Neural crest cell (in vitro differentiated cells): ENCODE data around the gene LPCAT2. TPM values are rescaled to one million over a fixed set of nuclear protein-coding genes. Genes with fewer than 3 reads are reported as not detected.
A peak's percentile ranks its signal among the peaks of the same experiment; 100 is the strongest.

Experiments
- DNase-seq: peaks from one replicate; pipeline ENCODE4 v3.0.0; 2021; ENCODE audit warnings: low read depth, mixed read lengths, low spot score
- H3K27ac Mint-ChIP-seq: one replicate; pipeline ENCODE4 v1.8.0; 2021; ENCODE audit warnings: mild to moderate bottlenecking, mixed read lengths; ENCODE audit not compliant: unreplicated experiment
- H3K27me3 Mint-ChIP-seq: 2 replicates; pipeline ENCODE4 v1.8.0; 2021; ENCODE audit warnings: low read depth, mild to moderate bottlenecking, mixed read lengths
- H3K36me3 Mint-ChIP-seq: 2 replicates; pipeline ENCODE4 v1.8.0; 2021; ENCODE audit warnings: low read depth, mild to moderate bottlenecking, mixed read lengths
- H3K4me1 Mint-ChIP-seq: 2 replicates; pipeline ENCODE4 v1.8.0; 2021; ENCODE audit warnings: mixed read lengths
- H3K4me3 Mint-ChIP-seq: one replicate; pipeline ENCODE4 v1.8.0; 2021; ENCODE audit warnings: mild to moderate bottlenecking, mixed read lengths
- H3K9me3 Mint-ChIP-seq: 2 replicates; pipeline ENCODE4 v1.8.0; 2021; ENCODE audit warnings: mixed read lengths
- CTCF ChIP-seq: fragments of 200-600 bp; sonication (generic); conservative IDR thresholded peaks from 2 replicates; pipeline ENCODE4 v1.5.0; 2021; ENCODE audit warnings: antibody characterized with exemption, mild to moderate bottlenecking
- total RNA-seq: library from RNA; stranded (reverse); gene quantifications from 2 replicates; pipeline ENCODE4 v1.2.1, GENCODE V29; 2021

The LPCAT2 gene
- total RNA-seq, 1 donor from 2014 or later, result 7.2 TPM

- no peak for TF ChIP-seq CTCF
- H3K4me3 Mint-ChIP-seq, result peak within 1 kb of the TSS; percentile 98
- H3K9me3 Mint-ChIP-seq, result no peaks in the 10 kb centered on the region
- peaks cover 10% of the 10 kb centered on the region for H3K36me3 Mint-ChIP-seq
- peak; percentile 62 for DNase-seq
- peaks cover 25% of the 10 kb centered on the region for H3K4me1 Mint-ChIP-seq
- peaks cover 12% of the 10 kb centered on the region for H3K27me3 Mint-ChIP-seq
- H3K27ac Mint-ChIP-seq, result peak within 1 kb of the TSS; percentile 94
These were observed 29.9 kb upstream of the LPCAT2 start, which contains the start of gene MMP2 for GRCh38 chr16:55478827-55479429. Gene MMP2, plus strand, starts transcription at chr16:55479198. Its CDS starts 282 bp downstream, at chr16:55479480.

GRCh38 chr16:55479430-55480140, 29.3 kb upstream of the LPCAT2 start:
- DNase-seq, result peak; percentile 34

GRCh38 chr16:55480228-55480655, 28.6 kb upstream of the LPCAT2 start:
- H3K27ac Mint-ChIP-seq, result peak overlapping the region; percentile 94
- peaks cover 25% of the 10 kb centered on the region for H3K4me1 Mint-ChIP-seq
- H3K9me3 Mint-ChIP-seq, result peaks cover 4% of the 10 kb centered on the region
- DNase-seq, result peak; percentile 29
- peaks cover 19% of the 10 kb centered on the region for H3K36me3 Mint-ChIP-seq
- TF ChIP-seq CTCF, result no peak
- peaks cover 12% of the 10 kb centered on the region for H3K27me3 Mint-ChIP-seq
- peak overlapping the region; percentile 98 for H3K4me3 Mint-ChIP-seq

More at GRCh38 chr16:55479430-55480140, 29.3 kb upstream of the LPCAT2 start:
- H3K4me1 Mint-ChIP-seq, result peaks cover 25% of the 10 kb centered on the region
- peak overlapping the region; percentile 94 for H3K27ac Mint-ChIP-seq
- peaks cover under 1% of the 10 kb centered on the region for H3K9me3 Mint-ChIP-seq
- H3K4me3 Mint-ChIP-seq, result peak overlapping the region; percentile 98
- H3K36me3 Mint-ChIP-seq, result peaks cover 14% of the 10 kb centered on the region
- TF ChIP-seq CTCF, result no peak
- peaks cover 12% of the 10 kb centered on the region for H3K27me3 Mint-ChIP-seq

DNA sequence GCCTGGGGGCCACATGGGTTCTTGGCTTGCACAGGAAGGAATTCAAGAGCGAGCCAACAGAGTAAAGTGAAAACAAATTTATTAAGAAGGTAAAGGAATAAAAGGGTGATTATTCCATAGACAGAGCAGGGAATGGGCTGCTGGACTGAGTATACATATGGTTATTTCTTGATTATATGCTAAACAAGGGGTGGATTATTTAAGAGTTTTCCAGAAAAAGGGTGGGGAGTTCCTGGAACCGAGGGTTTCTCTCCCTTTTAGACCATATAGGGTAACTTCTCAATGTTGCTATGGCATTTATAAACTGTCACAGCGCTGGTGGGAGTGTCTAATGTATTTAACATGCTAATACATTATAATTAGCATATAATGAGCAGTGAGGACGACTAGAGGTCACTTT, 27.8 kb upstream of the LPCAT2 start:
- Mint-ChIP-seq H3K36me3 (peaks cover 23% of the 10 kb centered on the region), H3K4me3 (peak overlapping the region; percentile 98), H3K9me3 (peaks cover 4% of the 10 kb centered on the region), H3K4me1 (peaks cover 25% of the 10 kb centered on the region), H3K27ac (no peak overlapping the region), H3K27me3 (peaks cover 12% of the 10 kb centered on the region)
- no peak for TF ChIP-seq CTCF
- DNase-seq, result no peak

GRCh38 chr16:55482056-55482455, 26.8 kb upstream of the LPCAT2 start:
- no peak for TF ChIP-seq CTCF
- no peak overlapping the region for H3K27ac Mint-ChIP-seq
- peaks cover 12% of the 10 kb centered on the region for H3K27me3 Mint-ChIP-seq
- H3K36me3 Mint-ChIP-seq, result peaks cover 24% of the 10 kb centered on the region
- H3K4me3 Mint-ChIP-seq, result peak overlapping the region; percentile 98
- peaks cover 4% of the 10 kb centered on the region for H3K9me3 Mint-ChIP-seq
- no peak for DNase-seq
- peaks cover 25% of the 10 kb centered on the region for H3K4me1 Mint-ChIP-seq
